GM18520 (cell line): ENCODE results near the gene CASTOR1.

Experiments used
- ATAC-seq: cut with Tn5 transposase; IDR thresholded peaks from one replicate; pipeline ENCODE4 v1.9.1; 2021; ENCODE audit not compliant: unreplicated experiment

The CASTOR1 gene

DNA sequence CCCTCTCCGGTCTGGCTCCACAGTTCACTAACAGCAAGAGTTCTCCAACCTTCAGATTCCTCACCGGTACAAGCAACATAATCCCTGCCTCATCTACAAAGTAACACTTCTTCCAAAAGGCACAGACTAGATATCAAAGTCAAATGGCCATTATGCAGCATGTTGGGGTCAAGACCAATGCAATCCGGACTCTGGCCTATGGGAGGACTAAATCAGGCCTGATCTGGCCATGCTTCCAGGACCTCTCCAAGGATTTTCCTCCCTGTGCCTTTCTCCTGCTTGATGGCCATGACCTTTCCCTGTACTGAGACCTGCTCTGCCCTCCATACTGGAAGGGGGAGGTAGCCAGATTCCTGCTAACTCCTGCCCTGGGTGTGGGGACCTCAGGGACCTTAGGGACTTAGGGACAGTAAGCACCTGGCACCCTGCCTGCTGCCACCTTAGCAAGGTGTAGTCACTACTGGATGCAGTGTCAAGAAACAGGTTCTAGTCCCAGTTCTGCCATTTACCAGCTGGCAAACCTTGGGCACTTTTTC, 30.8 kb upstream of the CASTOR1 start:
- ATAC-seq, result no peak

DNA sequence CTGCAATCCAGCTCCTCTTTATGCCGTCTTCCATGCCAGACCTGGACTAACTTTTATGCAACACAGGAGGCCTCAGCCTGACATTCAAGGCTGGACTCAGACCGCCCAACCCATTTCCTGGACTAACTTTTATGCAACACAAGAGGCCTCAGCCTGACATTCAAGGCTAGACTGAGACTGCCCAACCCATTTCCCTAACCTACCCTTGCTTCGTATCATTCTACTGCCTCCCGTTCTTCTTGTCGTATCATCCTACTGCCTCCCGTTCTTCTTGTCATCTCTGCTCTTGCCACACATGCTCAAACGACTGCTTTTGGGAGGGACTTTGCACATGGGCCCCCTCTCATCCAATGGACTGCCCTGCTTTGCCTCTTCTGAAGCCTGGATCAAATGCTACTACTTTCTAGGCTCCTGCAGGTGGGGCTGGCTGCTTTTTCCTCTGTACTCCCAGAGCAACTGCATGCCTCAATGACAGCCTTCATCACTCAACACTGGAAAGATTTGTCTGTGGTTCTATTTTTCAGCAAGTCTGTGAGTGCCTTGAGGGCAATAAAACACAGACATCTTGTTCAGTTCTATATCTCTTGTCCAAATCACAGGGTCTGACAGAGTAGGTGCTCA, 29.6 kb upstream of the CASTOR1 start:
- no peak for ATAC-seq

DNA sequence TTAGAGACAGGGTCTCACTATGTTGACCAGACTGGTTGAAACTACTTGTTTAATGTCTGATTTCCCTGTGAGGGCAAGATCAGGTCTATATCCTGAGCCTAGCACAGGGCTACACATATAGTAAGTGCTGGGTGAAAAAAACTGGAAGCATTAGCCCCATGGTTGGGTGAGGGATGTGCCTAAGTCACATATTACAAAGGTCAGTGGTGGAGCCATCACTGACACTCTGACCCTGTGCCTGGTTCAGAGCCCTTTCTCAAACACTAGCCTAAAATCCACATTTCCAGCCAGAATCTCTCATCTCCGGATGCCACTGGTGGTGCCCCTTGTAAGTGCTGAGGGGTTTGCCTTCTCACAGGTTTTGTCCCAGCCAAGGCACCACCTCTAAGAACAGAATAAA, 28.5 kb upstream of the CASTOR1 start:
- ATAC-seq, result no peak

- no peak for ATAC-seq
Measured at GRCh38 chr22:30315962-30316576, 26.8 kb upstream of the CASTOR1 start.

- ATAC-seq, result no peak
Measured at GRCh38 chr22:30314915-30315314, 25.6 kb upstream of the CASTOR1 start.

- no peak for ATAC-seq
Measured at GRCh38 chr22:30313527-30314363, 24.4 kb upstream of the CASTOR1 start.

DNA sequence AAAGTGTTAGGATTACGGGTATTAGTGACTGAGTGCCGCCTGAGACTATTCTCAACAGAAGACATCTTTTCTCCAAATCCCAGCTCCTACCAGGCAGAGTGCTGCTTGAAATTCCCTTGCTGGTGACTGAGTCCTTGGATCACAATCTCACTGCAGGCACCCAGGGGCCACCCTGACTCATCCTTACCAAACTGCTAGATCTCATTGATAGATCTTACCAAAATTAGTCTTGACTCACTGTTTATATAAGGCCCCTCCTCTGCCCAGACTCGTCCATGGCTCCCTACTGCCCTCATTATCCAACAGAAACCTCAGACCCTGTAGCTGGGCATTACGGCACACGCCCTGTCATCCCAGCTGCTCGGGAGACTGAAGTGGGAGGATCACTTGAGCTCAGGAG, 22.7 kb upstream of the CASTOR1 start:
- no peak for ATAC-seq

DNA sequence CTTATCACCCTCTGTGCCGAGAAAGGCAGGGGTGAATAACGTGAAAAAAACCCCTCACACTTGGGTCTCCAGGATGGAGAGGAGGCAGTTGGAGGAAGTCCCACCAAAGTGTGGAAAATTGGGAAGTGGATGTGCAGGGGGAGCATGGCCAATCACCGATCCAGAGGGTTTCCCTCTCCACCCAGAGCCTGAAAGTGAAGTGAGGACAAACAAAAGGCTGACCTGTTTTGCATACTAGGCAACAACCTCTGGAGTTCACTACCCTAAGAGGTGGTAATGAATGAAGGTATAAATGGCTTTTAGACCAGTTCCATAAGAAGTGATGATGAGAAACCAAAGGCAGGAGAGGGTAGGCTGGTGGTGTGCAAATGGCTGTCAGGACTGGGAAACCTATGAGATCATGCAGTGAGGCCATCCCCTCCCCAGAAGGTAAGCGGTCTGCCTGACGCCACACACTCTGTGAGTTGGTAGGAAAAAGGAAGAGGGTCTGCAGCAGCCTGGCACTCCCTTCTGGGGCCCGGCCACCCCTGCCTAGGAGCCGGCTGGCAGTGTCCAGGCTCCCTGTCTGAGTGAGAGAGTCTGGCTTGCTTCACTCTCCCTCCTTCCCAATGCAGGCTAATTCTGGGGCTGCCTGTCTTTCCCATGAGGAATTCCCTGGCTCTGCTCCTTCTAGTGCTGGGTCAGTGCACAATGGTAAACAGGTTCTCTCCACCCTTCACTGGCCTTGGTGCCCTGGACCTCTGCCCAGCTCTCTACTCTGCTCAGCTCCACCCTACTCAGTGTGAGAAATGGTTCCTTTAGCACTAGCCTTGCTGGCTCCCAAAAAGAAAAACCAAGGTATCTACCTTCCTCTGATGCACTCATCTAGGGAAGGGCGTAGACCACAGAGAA, 21.8 kb upstream of the CASTOR1 start:
- ATAC-seq, result no peak

DNA sequence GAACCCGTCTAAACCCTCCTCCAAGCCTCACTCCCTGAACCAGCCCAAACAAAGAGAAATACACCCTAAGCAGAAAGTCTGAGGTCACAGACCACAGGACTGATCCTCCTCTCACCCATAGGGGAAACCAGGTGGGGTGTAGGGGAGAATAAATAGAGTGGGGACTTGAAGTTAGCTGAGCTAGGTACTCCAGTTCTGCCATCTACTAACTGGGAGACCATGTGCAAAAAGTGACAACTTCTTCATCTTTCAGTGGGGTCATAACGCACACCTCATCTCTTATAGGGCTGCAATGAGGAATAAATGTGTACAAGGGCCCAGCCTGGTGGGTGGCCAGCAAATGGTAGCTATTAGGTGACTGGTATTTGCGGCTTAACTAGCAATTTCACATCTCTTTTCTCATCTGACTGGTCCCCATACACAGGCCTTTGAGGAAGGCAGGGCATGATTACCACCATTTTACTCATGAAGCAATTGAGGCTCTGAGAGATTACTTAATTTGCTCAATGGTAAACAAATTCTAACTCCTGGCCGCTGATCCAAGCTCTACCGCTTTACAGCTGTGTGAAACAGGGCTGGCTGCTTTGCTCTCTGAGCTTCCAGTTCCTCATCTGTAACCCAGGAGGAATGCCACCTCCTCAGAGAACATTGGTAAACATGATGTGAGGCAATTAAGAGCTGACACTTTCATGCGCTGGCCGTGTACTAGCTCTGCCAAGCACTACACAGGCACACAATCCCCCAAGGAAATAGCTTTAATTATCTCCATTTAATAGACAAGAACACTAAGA, 20.8 kb upstream of the CASTOR1 start:
- no peak for ATAC-seq

DNA sequence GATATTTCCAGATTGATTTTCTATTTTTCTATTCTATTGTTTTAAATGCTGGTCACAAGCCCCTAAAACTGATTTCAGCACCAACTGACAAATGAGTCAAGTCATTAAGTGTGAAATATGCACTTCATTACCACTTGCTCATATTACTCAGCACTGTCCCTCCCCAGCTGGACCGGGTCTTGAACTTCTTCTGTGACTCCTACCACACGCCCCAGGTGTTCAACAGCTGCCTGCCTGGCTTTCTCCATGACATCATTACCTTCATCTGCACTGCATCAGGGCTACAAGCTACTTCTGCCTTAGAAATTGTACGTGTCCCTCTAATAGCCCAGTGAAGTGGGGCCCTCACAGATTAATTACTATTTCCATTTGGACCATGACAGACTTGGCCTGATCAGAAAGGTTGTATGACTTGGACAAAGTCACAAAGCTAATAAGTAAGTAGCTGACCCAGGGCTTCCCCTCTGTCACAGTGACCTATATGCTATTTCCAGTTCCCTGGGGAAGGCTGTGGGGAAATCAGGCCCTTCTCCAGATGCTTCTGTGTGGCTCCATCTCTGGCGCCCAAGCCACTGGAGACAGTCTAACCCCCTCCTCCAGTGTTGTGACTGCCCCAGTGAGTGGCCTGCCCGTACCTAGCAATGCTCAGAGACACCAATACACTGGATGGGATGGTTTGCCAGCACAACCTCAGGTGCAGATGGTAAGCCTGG, 19.4 kb upstream of the CASTOR1 start:
- ATAC-seq, result peak; percentile 26

GRCh38 chr22:30308093-30308492, 18.8 kb upstream of the CASTOR1 start:
- ATAC-seq, result no peak

GRCh38 chr22:30307041-30307574, 17.8 kb upstream of the CASTOR1 start:
- no peak for ATAC-seq

- no peak for ATAC-seq
Measured at GRCh38 chr22:30306627-30307011, 17.3 kb upstream of the CASTOR1 start.

DNA sequence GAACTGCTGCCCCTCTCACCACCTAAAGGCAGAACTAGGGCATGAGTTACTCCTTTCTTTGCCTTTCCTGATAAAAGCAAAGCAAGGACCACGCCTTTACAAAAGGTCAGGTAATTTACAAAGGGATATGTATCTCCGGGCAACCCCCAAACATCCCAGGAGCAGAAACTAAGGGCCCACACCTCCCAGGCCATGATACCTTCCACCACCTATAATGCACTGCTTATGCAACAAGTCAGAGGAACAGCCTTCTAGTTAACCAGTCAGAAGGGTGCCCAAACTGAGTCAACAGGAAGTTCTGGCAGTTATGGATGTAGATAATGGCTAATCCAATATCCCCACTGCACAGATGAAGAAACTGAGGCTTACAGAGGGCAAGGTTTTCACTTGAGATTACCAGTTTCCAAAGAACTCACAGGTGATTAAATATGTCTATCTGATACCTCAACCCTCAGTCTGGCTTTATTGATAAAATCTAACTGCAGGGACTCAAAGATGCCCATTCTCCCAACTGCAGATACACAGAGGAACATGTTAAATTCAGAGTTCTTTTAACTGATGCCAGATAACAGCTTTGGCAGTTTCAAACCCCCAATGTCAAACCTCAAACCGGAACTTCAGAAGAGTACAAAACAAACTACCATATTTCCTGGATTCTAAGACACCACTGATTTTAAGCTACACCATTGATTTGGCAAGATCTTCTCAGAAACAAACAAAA, 16.8 kb upstream of the CASTOR1 start:
- no peak for ATAC-seq

DNA sequence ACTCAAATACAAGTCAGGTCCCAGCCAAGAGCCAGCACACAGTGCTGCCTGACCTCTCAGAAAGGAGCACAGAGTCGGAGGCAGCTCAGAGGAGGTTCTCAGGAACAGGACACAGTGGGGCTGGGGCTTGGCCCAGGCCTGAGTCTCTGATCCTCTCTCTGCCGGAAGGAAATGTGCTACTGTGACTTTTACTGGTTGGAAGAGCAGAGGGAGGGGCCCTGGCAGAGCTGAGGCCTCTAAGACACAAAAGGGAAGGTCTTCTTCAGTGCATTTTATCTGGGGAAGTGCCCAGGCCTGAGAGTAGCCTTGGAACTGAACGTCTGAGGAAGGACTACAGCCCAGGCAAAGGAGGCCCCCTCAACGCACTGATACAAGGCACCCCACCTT, 16.2 kb upstream of the CASTOR1 start:
- no peak for ATAC-seq

- no peak for ATAC-seq
Measured at GRCh38 chr22:30304495-30305244, 15.4 kb upstream of the CASTOR1 start.

DNA sequence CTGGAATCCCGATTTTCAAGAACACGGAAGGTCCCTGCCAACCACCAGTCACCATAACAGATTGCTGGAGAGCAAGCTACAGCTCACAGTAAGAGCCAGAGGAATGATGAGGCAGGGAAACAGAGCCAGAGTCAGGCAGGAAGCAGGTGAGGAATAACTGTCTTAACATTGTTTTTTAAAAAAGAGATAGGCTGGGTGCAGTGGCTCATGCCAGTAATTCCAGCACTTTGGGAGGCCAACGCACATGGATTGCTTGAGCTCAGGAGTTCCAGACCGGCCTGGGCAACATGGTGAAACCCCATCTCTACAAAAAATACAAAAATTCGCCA, 13.5 kb upstream of the CASTOR1 start:
- no peak for ATAC-seq
